H9 (cell line): ENCODE results near the gene ANKZF1. TPM values are rescaled to one million over a fixed set of nuclear protein-coding genes. Genes with fewer than 3 reads are reported as not detected.

Experiments used
- DNase-seq: peaks from one replicate; pipeline ENCODE4 v3.0.0-alpha.2; 2017
- H2AFZ ChIP-seq: one replicate; pipeline ENCODE4 v1.6.1; 2013; ENCODE audit warnings: mild to moderate bottlenecking, low read length, control low read depth, moderate library complexity
- H2AK5ac ChIP-seq: 2 replicates; pipeline ENCODE4 v1.6.1; 2013; ENCODE audit warnings: low read length, control low read depth, mixed read lengths; ENCODE audit not compliant: insufficient read length
- H2BK120ac ChIP-seq: one replicate; pipeline ENCODE4 v1.6.1; 2013; ENCODE audit warnings: low read depth, mild to moderate bottlenecking, low read length, control low read depth, inconsistent platforms; ENCODE audit not compliant: poor library complexity, severe bottlenecking
- H2BK12ac ChIP-seq: 2 replicates; pipeline ENCODE4 v1.6.1; 2013; ENCODE audit warnings: low read length, control low read depth, mixed read lengths, low read depth; ENCODE audit not compliant: insufficient read length
- H2BK15ac ChIP-seq: 2 replicates; pipeline ENCODE4 v1.6.1; 2013; ENCODE audit warnings: low read depth, low read length, control low read depth
- H2BK20ac ChIP-seq: one replicate; pipeline ENCODE4 v1.6.1; 2013; ENCODE audit warnings: low read depth, mild to moderate bottlenecking, low read length, control low read depth, inconsistent platforms; ENCODE audit not compliant: poor library complexity, severe bottlenecking
- H2BK5ac ChIP-seq: 2 replicates; pipeline ENCODE4 v1.6.1; 2013; ENCODE audit warnings: low read length, control low read depth, mixed read lengths; ENCODE audit not compliant: insufficient read length
- H3K14ac ChIP-seq: 2 replicates; pipeline ENCODE4 v1.6.1; 2013; ENCODE audit warnings: low read length, control low read depth; ENCODE audit not compliant: insufficient read depth
- H3K18ac ChIP-seq: 2 replicates; pipeline ENCODE4 v1.6.1; 2013; ENCODE audit warnings: low read depth, mild to moderate bottlenecking, mixed read lengths, low read length, control low read depth; ENCODE audit not compliant: insufficient read length
- H3K23ac ChIP-seq: 2 replicates; pipeline ENCODE4 v1.6.1; 2013; ENCODE audit warnings: low read length, control low read depth, mixed read lengths, low read depth; ENCODE audit not compliant: insufficient read length
- H3K23me2 ChIP-seq: 2 replicates; pipeline ENCODE4 v1.6.1; 2013; ENCODE audit warnings: low read depth, mild to moderate bottlenecking, mixed read lengths, low read length, control low read depth; ENCODE audit not compliant: insufficient read length, poor library complexity, severe bottlenecking
- H3K27ac ChIP-seq: 2 replicates; pipeline ENCODE4 v1.5.1; 2013; ENCODE audit warnings: low read length, control low read depth, mixed read lengths, low read depth; ENCODE audit not compliant: insufficient read length
- H3K27me3 ChIP-seq: 2 replicates; pipeline ENCODE4 v1.6.1; 2013; ENCODE audit warnings: low read length, control low read depth, inconsistent platforms; ENCODE audit not compliant: insufficient read depth
- H3K4ac ChIP-seq: 2 replicates; pipeline ENCODE4 v1.6.1; 2013; ENCODE audit warnings: low read depth, mild to moderate bottlenecking, control low read depth, inconsistent platforms, low read length, moderate library complexity
- H3K4me1 ChIP-seq: 2 replicates; pipeline ENCODE4 v1.6.1; 2013; ENCODE audit warnings: low read length, control low read depth, inconsistent platforms; ENCODE audit not compliant: insufficient read depth
- H3K4me2 ChIP-seq: 2 replicates; pipeline ENCODE4 v1.6.1; 2013; ENCODE audit warnings: low read length, control low read depth, mixed read lengths; ENCODE audit not compliant: insufficient read length, insufficient read depth
- H3K56ac ChIP-seq: 2 replicates; pipeline ENCODE4 v1.6.1; 2013; ENCODE audit warnings: low read depth, mild to moderate bottlenecking, mixed read lengths, low read length, control low read depth; ENCODE audit not compliant: insufficient read length
- H3K79me1 ChIP-seq: 2 replicates; pipeline ENCODE4 v1.6.1; 2013; ENCODE audit warnings: low read depth, mild to moderate bottlenecking, moderate library complexity, low read length, control low read depth, inconsistent platforms; ENCODE audit not compliant: insufficient read depth, poor library complexity, severe bottlenecking
- H3K79me2 ChIP-seq: 2 replicates; pipeline ENCODE4 v1.6.1; 2013; ENCODE audit warnings: low read length, control low read depth, inconsistent platforms; ENCODE audit not compliant: insufficient read depth
- H3K9ac ChIP-seq: 2 replicates; pipeline ENCODE4 v1.6.1; 2013; ENCODE audit warnings: low read length, control low read depth, mixed read lengths; ENCODE audit not compliant: insufficient read length; ENCODE audit errors: extremely low read depth
- H3K9me3 ChIP-seq: one replicate; pipeline ENCODE4 v1.6.1; 2013; ENCODE audit warnings: low read depth, low read length, inconsistent platforms; ENCODE audit not compliant: control insufficient read depth
- H3T11ph ChIP-seq: one replicate; pipeline ENCODE4 v1.6.1; 2013; ENCODE audit warnings: mild to moderate bottlenecking, low read length, control low read depth, inconsistent platforms
- H4K20me1 ChIP-seq: one replicate; pipeline ENCODE4 v1.6.1; 2013; ENCODE audit not compliant: control insufficient read depth, insufficient read length, insufficient read depth
- H4K5ac ChIP-seq: 2 replicates; pipeline ENCODE4 v1.6.1; 2013; ENCODE audit warnings: low read depth, mild to moderate bottlenecking, mixed read lengths, low read length, control low read depth; ENCODE audit not compliant: insufficient read length
- H4K8ac ChIP-seq: replicated peaks from 2 replicates; pipeline ENCODE4 v1.6.1; 2013; ENCODE audit warnings: low read length, control low read depth, mixed read lengths, low read depth; ENCODE audit not compliant: insufficient read length
- H4K91ac ChIP-seq: 2 replicates; pipeline ENCODE4 v1.6.1; 2013; ENCODE audit warnings: low read depth, mild to moderate bottlenecking, moderate library complexity, mixed read lengths, low read length, control low read depth; ENCODE audit not compliant: insufficient read length
- H3K27ac Mint-ChIP-seq, 3 experiments: 2 replicates in 2 of 3; 3 replicates in 1 of 3; pipeline ENCODE4 v1.8.0; 2020 to 2021; ENCODE audit warnings: mixed read lengths in 3 of 3, mild to moderate bottlenecking in 1 of 3, moderate library complexity in 1 of 3
- H3K27me3 Mint-ChIP-seq: 2 replicates; pipeline ENCODE4 v1.8.0; 2021; ENCODE audit warnings: low read depth, mild to moderate bottlenecking, moderate library complexity, mixed read lengths
- H3K36me3 Mint-ChIP-seq, 3 experiments: 2 replicates in 2 of 3; 3 replicates in 1 of 3; pipeline ENCODE4 v1.8.0; 2020 to 2021; ENCODE audit warnings: low read depth in 3 of 3, mixed read lengths in 3 of 3; ENCODE audit not compliant: insufficient read depth in 1 of 3
- H3K4me1 Mint-ChIP-seq, 2 experiments: 2 replicates each; pipeline ENCODE4 v1.8.0; 2020; ENCODE audit warnings: mixed read lengths in 2 of 2
- H3K4me3 Mint-ChIP-seq, 2 experiments: 2 replicates in 1 of 2; 3 replicates in 1 of 2; pipeline ENCODE4 v1.8.0; 2020 to 2021; ENCODE audit warnings: mild to moderate bottlenecking in 2 of 2, mixed read lengths in 2 of 2, moderate library complexity in 1 of 2
- H3K9me3 Mint-ChIP-seq, 2 experiments: 2 replicates in 1 of 2; 3 replicates in 1 of 2; pipeline ENCODE4 v1.8.0; 2020; ENCODE audit warnings: mild to moderate bottlenecking in 2 of 2, mixed read lengths in 2 of 2, moderate library complexity in 1 of 2
- WGBS: extraction: QIAGEN DNeasy Blood & Tissue Kit; methylation state at CpG from one replicate; pipeline ENCODE4 v1.1.7; 2013; ENCODE audit warnings: missing lambda C conversion rate, low lambda C conversion rate, mixed read lengths; ENCODE audit not compliant: insufficient read length; ENCODE audit errors: extremely low coverage; 5-methylcytosine and 5-hydroxymethylcytosine counted together
- total RNA-seq: library from RNA; stranded (reverse); gene quantifications from 2 replicates; pipeline ENCODE4 v1.2.1, GENCODE V29; 2021
- TF ChIP-seq, protein P1 (sequence below): fragments of 200-600 bp; sonication (generic); conservative IDR thresholded peaks from 3 replicates; pipeline ENCODE4 v1.8.0; 2021; ENCODE audit warnings: antibody characterized with exemption, mild to moderate bottlenecking

The ANKZF1 gene
- total RNA-seq, 1 experiment from 2014 or later: 55.4 TPM

DNA sequence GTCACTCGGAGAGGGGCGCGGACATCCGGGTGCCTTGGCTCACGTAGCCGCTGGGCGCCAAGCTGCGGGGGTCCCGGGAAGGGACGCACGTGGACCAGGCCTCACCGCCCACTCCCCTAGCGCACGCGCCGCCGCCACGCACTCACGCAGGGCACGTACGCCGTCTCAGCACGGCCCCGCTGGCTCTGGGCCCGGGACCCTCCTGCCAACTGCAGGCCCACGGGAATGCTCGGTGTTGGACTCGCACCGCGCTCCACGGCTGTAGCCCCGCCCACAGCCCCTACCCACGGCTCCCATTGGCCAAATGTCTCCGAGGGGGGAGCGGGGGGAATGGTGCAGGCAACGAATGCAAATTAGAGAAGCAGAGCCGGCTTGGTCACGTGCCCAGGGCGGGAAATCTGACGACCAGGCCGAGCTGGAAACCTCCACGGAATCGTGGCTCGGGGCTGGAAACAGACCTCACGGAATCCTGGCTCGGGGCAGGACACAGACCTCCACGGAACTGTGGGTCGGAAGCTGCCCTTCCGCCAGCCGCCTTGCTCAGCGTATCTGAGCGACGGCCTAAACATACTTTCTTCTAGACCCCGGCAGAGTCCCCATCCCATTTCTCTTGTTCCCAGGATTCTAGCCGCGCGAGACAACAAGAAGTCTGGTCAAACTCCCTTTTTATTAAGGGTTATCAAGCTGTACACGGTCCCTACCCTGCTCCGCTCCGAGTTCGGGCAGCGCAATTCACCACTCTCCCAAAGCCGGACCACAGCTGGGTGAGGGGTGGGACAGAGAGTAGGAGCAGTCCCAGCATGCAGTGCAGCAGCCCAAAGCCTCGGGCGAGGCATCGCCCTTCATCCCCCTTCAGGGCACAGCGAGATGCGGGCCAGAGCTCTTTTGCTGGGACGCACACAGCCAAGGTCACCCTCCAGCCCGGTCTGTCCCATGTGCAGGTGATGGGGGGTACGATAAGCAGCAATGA lies 10.6 kb upstream of the ANKZF1 start, which contains the start of gene ABCB6:
Gene ABCB6, minus strand, starts transcription at position 227 of the 970 bp plus-strand sequence. CDS start 285 bp downstream, outside the sequence.
- peaks cover 3% of the 10 kb centered on the region; the same call in 1 of the 2 replicates for H3K27me3 Mint-ChIP-seq
- H3K4me1 Mint-ChIP-seq: peaks cover 19 to 23% of the 10 kb centered on the region in 2 experiments
- Histone ChIP-seq H3K27ac (no peak within 1 kb of the TSS), H3K27me3 (no peaks in the 10 kb centered on the region), H3K4me1 (no peaks in the 10 kb centered on the region), H3K79me2 (no peaks in the 10 kb centered on the region), H3K4ac (no peak within 1 kb of the TSS), H2BK5ac (no peak within 1 kb of the TSS), H2BK120ac (peak within 1 kb of the TSS; percentile 6), H3K9ac (peak within 1 kb of the TSS; percentile 72), H3K9me3 (no peaks in the 10 kb centered on the region), H2AK5ac (no peak within 1 kb of the TSS), H3K4me2 (peak within 1 kb of the TSS; percentile 75), H4K5ac (no peak within 1 kb of the TSS), H3K23ac (no peak within 1 kb of the TSS), H3T11ph (no peak within 1 kb of the TSS), H2BK20ac (no peak within 1 kb of the TSS), H4K20me1 (no peaks in the 10 kb centered on the region), H3K56ac (no peak within 1 kb of the TSS), H3K79me1 (no peaks in the 10 kb centered on the region), H3K18ac (peak within 1 kb of the TSS; percentile 95), H2AFZ (no peak within 1 kb of the TSS), H2BK15ac (no peak within 1 kb of the TSS), H4K91ac (no peak within 1 kb of the TSS), H2BK12ac (no peak within 1 kb of the TSS), H4K8ac (no peak within 1 kb of the TSS), H3K23me2 (peaks cover 7% of the 10 kb centered on the region), H3K14ac (peak within 1 kb of the TSS; percentile 87)
- peak within 1 kb of the TSS; percentile 66 to 97 (median 79); a peak in 5 of 7 replicates for H3K27ac Mint-ChIP-seq
- no peaks in the 10 kb centered on the region for H3K9me3 Mint-ChIP-seq
- DNase-seq: peak; percentile 94
- H3K36me3 Mint-ChIP-seq: peaks cover 29 to 59% (median 57%) of the 10 kb centered on the region in 3 experiments
- WGBS: no CpG with 5 or more reads among the region's 71 CpGs
- TF ChIP-seq, protein P1, sequence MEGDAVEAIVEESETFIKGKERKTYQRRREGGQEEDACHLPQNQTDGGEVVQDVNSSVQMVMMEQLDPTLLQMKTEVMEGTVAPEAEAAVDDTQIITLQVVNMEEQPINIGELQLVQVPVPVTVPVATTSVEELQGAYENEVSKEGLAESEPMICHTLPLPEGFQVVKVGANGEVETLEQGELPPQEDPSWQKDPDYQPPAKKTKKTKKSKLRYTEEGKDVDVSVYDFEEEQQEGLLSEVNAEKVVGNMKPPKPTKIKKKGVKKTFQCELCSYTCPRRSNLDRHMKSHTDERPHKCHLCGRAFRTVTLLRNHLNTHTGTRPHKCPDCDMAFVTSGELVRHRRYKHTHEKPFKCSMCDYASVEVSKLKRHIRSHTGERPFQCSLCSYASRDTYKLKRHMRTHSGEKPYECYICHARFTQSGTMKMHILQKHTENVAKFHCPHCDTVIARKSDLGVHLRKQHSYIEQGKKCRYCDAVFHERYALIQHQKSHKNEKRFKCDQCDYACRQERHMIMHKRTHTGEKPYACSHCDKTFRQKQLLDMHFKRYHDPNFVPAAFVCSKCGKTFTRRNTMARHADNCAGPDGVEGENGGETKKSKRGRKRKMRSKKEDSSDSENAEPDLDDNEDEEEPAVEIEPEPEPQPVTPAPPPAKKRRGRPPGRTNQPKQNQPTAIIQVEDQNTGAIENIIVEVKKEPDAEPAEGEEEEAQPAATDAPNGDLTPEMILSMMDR: no peak
- peak within 1 kb of the TSS; percentile 85 to 91 for H3K4me3 Mint-ChIP-seq
